Measurements from ENCODE around the gene MARK3. TPM values are rescaled to one million over a fixed set of nuclear protein-coding genes. Genes with fewer than 3 reads are reported as not detected.

The MARK3 gene
- 59.1 TPM for total RNA-seq
- polyA plus RNA-seq (ENCODE audit: insufficient read depth in 1 of 8, insufficient read length in 8 of 8, low replicate concordance in 1 of 8), result 10 to 100 TPM; 54.7 to 83.3 (median 60.0) TPM
- long read RNA-seq, donor 1, partial matches to known transcripts, result 5 of 8 reads
- long read RNA-seq, donor 1, other reads (novel, unspliced or antisense), result 0 of 8 reads
- long read RNA-seq, donor 2, partial matches to known transcripts, result 0 of 1 reads
- long read RNA-seq, donor 2, other reads (novel, unspliced or antisense), result 0 of 1 reads
- long read RNA-seq, donor 3, transcript MARK3-205 (18 exons, 3,371 nt), result major isoform, 8 of 11 reads
- long read RNA-seq, donor 3, partial matches to known transcripts, result 0 of 11 reads
- long read RNA-seq, donor 3, other reads (novel, unspliced or antisense), result 0 of 11 reads
- long read RNA-seq, donor 4, partial matches to known transcripts, result 0 of 4 reads
- long read RNA-seq, donor 4, other reads (novel, unspliced or antisense), result 0 of 4 reads
- long read RNA-seq, donor 5, transcript MARK3-205 (18 exons, 3,371 nt), result major isoform, 7 of 21 reads
- long read RNA-seq, donor 5, partial matches to known transcripts, result 12 of 21 reads
- long read RNA-seq, donor 5, other reads (novel, unspliced or antisense), result 0 of 21 reads
- long read RNA-seq, donor 6, partial matches to known transcripts, result 5 of 16 reads
- long read RNA-seq, donor 6, other reads (novel, unspliced or antisense), result 0 of 16 reads
- long read RNA-seq, donor 7, partial matches to known transcripts, result 6 of 8 reads
- long read RNA-seq, donor 7, other reads (novel, unspliced or antisense), result 0 of 8 reads
- long read RNA-seq, donor 8, partial matches to known transcripts, result 10 of 14 reads
- long read RNA-seq, donor 8, other reads (novel, unspliced or antisense), result 0 of 14 reads
- long read RNA-seq, donor 9, partial matches to known transcripts, result 0 of 4 reads
- long read RNA-seq, donor 9, other reads (novel, unspliced or antisense), result 0 of 4 reads
- long read RNA-seq, donor 10, partial matches to known transcripts, result 0 of 4 reads
- long read RNA-seq, donor 10, other reads (novel, unspliced or antisense), result 0 of 4 reads
- long read RNA-seq, donor 11, partial matches to known transcripts, result 0 of 4 reads
- long read RNA-seq, donor 11, other reads (novel, unspliced or antisense), result 0 of 4 reads

DNA sequence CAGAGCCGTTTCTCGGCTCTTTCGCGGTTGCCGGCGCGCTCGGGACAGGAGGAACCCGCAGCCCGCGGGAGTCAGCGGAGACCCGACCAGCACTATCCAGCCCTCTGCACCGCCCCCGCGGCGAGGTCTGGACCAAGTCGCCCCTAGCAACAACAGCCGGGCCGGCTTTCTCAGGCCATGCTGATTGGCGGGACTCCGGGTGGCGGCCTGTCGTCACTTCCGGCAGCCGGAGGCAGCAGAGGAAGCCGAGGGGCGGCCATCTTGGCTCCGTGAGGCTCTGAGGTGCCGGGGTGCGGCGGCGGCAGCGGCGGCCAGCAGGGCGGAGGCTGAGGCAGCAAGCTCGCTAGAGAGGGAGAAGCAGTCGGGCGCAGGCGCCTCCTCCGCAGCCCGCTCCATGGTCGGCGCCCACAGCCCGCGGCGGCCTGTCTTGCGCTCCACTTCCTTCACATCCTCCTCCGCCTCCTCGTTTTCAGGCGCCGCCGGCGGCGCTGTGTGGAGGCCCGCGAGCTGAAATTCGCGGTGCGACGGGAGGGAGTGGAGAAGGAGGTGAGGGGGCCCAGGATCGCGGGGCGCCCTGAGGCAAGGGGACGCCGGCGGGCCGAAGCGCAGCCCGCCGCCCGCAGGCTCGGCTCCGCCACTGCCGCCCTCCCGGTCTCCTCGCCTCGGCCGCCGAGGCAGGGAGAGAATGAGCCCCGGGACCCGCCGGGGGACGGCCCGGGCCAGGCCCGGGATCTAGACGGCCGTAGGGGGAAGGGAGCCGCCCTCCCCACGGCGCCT, at the start of gene MARK3:
TSS of gene MARK3 (plus strand) at position 264 of the 777 bp plus-strand sequence. CDS start 615 bp downstream, outside the sequence.
- H3K36me3 ChIP-seq (ENCODE audit: control insufficient read depth, insufficient read depth, low read length), result no peaks in the 10 kb centered on the region
- H3K4me3 ChIP-seq (ENCODE audit: low read length), result peak within 1 kb of the TSS; percentile 75
- H3K9me3 ChIP-seq (replicated peaks; ENCODE audit: control insufficient read depth, low read depth, low read length), result no peaks in the 10 kb centered on the region
- H3K27ac ChIP-seq (ENCODE audit: low read length), result peak within 1 kb of the TSS; percentile 98
- no peaks in the 10 kb centered on the region for H3K27me3 ChIP-seq (ENCODE audit: control insufficient read depth, insufficient read depth, low read length)
- WGBS (ENCODE audit: insufficient coverage), result under 1% methylated on average over 76 of the region's 91 CpGs
- peak; percentile 99 for DNase-seq
- peaks cover 13% of the 10 kb centered on the region for H3K4me1 ChIP-seq (ENCODE audit: control insufficient read depth, insufficient read depth, low read length)

DNA sequence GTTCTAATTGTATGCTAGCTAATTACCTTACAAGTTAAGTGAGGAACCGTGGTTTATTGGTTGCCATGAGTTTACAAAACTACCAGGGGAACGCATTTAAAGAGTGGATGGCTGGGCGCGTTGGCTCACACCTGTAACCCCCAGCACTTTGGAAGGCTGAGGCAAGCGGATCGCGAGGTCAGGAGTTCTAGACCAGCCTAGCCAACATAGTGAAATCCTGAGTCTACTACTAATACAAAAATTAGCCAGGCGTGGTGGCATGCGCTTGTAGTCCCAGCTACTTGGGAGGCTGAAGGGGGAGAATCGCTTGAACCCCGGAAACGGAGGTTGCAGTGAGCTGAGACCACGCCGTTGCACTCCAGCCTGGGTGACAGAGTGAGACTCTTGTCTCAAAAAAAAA, 49.0 kb upstream of the MARK3 start:
- 90% methylated on average over 2 of the region's 14 CpGs for WGBS (ENCODE audit: insufficient coverage)
- no peaks in the 10 kb centered on the region for H3K9me3 ChIP-seq (replicated peaks; ENCODE audit: control insufficient read depth, low read depth, low read length)
- no peaks in the 10 kb centered on the region for H3K27me3 ChIP-seq (ENCODE audit: control insufficient read depth, insufficient read depth, low read length)
- H3K36me3 ChIP-seq (ENCODE audit: control insufficient read depth, insufficient read depth, low read length), result peaks cover 57% of the 10 kb centered on the region
- no peak for DNase-seq
- H3K27ac ChIP-seq (ENCODE audit: low read length), result no peak overlapping the region
- peaks cover 21% of the 10 kb centered on the region for H3K4me1 ChIP-seq (ENCODE audit: control insufficient read depth, insufficient read depth, low read length)
- H3K4me3 ChIP-seq (ENCODE audit: low read length), result no peak overlapping the region

DNA sequence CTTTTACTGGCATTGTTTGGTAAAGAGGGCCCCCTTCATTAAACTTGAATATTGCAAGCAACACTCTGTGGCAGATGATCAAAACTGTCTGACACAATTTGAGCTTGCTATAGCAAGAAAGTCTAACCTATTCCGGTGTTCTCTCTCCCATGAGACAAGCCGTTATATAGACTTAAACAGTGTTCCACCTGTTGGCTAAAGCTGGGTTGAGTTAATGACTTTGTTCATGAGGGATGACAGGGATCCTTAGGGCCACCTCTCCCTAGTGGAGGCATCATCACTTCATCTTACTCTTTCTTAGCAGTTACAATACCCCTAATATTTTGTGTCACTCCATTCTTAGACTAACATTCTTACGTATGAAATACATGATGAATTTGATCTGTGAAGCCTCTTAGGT, 47.4 kb upstream of the MARK3 start:
- no CpG with 5 or more reads among the region's 3 CpGs for WGBS (ENCODE audit: insufficient coverage)
- DNase-seq, result no peak
- Histone ChIP-seq H3K27ac (ENCODE audit: low read length) (no peak overlapping the region), H3K9me3 (replicated peaks; ENCODE audit: control insufficient read depth, low read depth, low read length) (no peaks in the 10 kb centered on the region), H3K27me3 (ENCODE audit: control insufficient read depth, insufficient read depth, low read length) (no peaks in the 10 kb centered on the region), H3K4me1 (ENCODE audit: control insufficient read depth, insufficient read depth, low read length) (peaks cover 16% of the 10 kb centered on the region), H3K36me3 (ENCODE audit: control insufficient read depth, insufficient read depth, low read length) (peaks cover 73% of the 10 kb centered on the region), H3K4me3 (ENCODE audit: low read length) (no peak overlapping the region)

DNA sequence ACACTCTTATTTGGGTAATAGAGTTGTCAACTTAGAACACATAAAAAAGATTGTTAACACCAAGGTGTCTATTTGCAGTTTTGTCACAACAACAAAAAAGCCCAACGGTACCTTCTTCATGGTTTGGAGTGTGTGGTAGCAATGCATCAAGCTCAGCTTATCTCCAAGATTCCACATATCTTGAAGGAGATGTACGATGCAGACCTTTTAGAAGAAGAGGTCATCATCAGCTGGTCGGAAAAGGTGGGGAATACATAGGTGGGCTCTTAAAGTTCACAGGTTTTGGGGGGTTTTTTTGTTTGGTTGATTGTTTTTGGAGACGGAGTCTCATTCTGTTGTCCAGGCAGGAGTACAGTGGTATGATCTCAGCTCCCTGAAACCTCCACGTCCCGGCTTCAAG, 45.7 kb upstream of the MARK3 start:
- WGBS (ENCODE audit: insufficient coverage), result 73% methylated on average over 3 of the region's 6 CpGs
- DNase-seq, result no peak
- H3K9me3 ChIP-seq (replicated peaks; ENCODE audit: control insufficient read depth, low read depth, low read length), result no peaks in the 10 kb centered on the region
- peaks cover 89% of the 10 kb centered on the region for H3K36me3 ChIP-seq (ENCODE audit: control insufficient read depth, insufficient read depth, low read length)
- peaks cover 11% of the 10 kb centered on the region for H3K4me1 ChIP-seq (ENCODE audit: control insufficient read depth, insufficient read depth, low read length)
- no peak overlapping the region for H3K4me3 ChIP-seq (ENCODE audit: low read length)
- no peaks in the 10 kb centered on the region for H3K27me3 ChIP-seq (ENCODE audit: control insufficient read depth, insufficient read depth, low read length)
- H3K27ac ChIP-seq (ENCODE audit: low read length), result no peak overlapping the region

DNA sequence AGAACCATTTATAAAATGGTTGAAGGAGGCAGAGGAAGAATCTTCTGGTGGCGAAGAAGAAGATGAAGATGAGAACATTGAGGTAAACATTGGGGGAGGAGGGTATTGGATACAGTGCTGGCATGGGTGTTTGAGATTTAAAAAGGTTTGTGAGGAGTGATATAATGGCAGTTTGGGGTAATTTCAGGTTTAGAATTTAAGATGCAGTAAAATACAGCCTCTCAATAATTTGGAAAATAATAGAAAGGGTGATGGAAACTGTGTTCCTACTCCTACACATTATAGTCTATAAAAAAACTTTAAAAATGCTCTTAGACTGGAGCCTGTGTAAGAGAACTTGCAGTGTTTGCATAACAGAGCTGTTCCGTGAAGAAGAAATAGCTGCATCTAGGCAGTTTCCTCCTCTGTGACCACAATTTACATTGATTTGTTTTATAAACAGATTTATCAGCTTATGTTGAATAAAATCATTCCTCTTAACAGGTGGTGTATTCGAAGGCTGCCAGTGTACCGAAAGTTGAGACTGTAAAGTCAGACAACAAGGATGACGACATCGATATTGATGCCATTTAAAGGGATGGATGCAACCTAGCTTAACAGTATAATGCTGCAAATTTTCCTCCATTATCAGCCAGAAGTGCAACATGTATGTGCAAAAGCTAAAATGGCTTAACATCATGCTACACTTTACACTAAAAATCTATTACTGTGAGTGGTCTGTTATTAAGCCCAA, 44.6 kb upstream of the MARK3 start:
- 91% methylated on average over 3 of the region's 6 CpGs for WGBS (ENCODE audit: insufficient coverage)
- no peaks in the 10 kb centered on the region for H3K27me3 ChIP-seq (ENCODE audit: control insufficient read depth, insufficient read depth, low read length)
- no peak for DNase-seq
- no peak overlapping the region for H3K4me3 ChIP-seq (ENCODE audit: low read length)
- H3K27ac ChIP-seq (ENCODE audit: low read length), result no peak overlapping the region
- H3K9me3 ChIP-seq (replicated peaks; ENCODE audit: control insufficient read depth, low read depth, low read length), result no peaks in the 10 kb centered on the region
- peaks cover 88% of the 10 kb centered on the region for H3K36me3 ChIP-seq (ENCODE audit: control insufficient read depth, insufficient read depth, low read length)
- H3K4me1 ChIP-seq (ENCODE audit: control insufficient read depth, insufficient read depth, low read length), result peaks cover 5% of the 10 kb centered on the region

DNA sequence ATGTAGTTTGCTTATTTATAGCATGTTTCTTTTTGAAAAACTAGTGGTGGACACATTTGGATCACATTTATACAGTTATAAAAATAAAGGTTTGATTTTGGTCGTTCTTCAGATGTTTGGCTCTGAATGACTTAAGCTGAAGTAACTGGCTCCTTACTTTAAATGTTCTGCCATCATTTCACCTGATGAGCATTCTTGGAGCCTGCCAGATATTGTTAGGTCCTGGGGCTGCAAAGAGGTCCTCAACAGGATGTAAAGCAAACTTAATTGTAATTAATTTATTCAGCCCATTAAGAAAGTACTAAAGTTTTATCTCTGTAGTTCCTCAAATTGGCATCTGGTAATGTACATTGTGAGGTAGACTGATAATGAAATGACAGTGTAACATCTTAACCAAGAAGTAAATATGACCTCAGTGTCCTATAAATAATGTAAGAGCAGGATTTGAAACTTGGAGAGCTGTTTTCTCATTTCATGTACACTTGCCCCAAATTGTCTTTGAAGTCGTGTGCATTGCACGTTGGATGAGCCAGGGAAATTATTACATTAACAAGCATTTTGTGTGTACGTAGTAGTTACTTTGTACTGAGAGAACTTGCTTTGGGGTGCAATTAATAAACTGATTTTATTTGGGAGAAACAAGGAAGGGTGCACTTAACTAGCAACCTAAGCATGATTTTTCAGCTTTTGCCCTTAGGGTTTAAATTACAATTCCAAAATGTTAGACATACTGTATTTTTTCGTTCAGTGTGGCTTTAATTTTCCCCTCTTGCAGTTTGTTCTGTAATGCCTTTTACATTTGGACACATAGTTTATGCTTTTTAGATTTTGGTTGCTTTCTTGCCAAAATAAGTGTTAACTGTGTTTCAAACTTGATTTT, 43.7 kb upstream of the MARK3 start:
- H3K9me3 ChIP-seq (replicated peaks; ENCODE audit: control insufficient read depth, low read depth, low read length), result no peaks in the 10 kb centered on the region
- no peak for DNase-seq
- WGBS (ENCODE audit: insufficient coverage), result no CpG with 5 or more reads among the region's 5 CpGs
- no peak overlapping the region for H3K27ac ChIP-seq (ENCODE audit: low read length)
- peaks cover 80% of the 10 kb centered on the region for H3K36me3 ChIP-seq (ENCODE audit: control insufficient read depth, insufficient read depth, low read length)
- no peak overlapping the region for H3K4me3 ChIP-seq (ENCODE audit: low read length)
- no peaks in the 10 kb centered on the region for H3K27me3 ChIP-seq (ENCODE audit: control insufficient read depth, insufficient read depth, low read length)
- no peaks in the 10 kb centered on the region for H3K4me1 ChIP-seq (ENCODE audit: control insufficient read depth, insufficient read depth, low read length)

DNA sequence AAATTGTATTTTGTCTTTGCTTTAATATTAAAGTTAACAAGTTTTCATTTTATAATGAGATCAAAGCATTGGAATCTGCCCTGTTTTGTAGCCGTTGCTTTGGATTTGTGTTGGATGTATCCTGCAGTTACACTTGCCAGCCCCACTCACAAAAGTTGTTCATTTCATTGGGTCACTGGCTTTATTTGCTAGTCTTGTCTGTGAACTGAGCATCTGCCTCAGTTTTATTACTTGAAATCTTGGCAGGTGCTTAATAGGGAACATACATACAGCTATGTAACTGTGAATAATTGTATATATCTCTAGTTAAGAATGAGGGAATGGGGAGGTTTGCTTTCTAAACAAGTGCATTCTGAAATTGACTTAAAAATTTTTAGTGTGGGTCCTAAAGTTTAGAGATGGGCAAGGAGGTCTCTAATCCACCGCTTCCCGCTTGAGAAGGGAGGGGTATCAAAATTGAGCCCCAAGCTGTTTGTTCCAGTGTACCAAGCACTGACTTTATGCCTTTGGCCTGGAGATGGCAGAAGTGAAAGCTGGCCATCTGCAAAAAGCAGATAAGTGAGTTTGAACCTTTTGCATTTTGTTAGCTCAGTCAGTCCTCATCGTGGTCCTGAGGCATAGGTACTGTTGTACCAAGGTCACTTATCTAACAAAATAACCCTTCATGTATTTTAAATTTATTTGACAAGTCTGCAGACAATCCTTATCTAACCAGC, 41.9 kb upstream of the MARK3 start:
- WGBS (ENCODE audit: insufficient coverage), result 95% methylated on average over 2 of the region's 4 CpGs

More for the DNA sequence above, 41.9 kb upstream of the MARK3 start:
- no peaks in the 10 kb centered on the region for H3K4me1 ChIP-seq (ENCODE audit: control insufficient read depth, insufficient read depth, low read length)
- no peak for DNase-seq
- no peaks in the 10 kb centered on the region for H3K9me3 ChIP-seq (replicated peaks; ENCODE audit: control insufficient read depth, low read depth, low read length)
- H3K27me3 ChIP-seq (ENCODE audit: control insufficient read depth, insufficient read depth, low read length), result no peaks in the 10 kb centered on the region
- H3K27ac ChIP-seq (ENCODE audit: low read length), result no peak overlapping the region
- H3K36me3 ChIP-seq (ENCODE audit: control insufficient read depth, insufficient read depth, low read length), result peaks cover 62% of the 10 kb centered on the region
- no peak overlapping the region for H3K4me3 ChIP-seq (ENCODE audit: low read length)
